ENCODE data around the gene TM9SF4.
"Not testable (repeated sequence)": the region's sequence is repeated elsewhere in the genome, so short reads cannot be mapped to it uniquely, and the experiment has no call there.

Gene TM9SF4

DNA sequence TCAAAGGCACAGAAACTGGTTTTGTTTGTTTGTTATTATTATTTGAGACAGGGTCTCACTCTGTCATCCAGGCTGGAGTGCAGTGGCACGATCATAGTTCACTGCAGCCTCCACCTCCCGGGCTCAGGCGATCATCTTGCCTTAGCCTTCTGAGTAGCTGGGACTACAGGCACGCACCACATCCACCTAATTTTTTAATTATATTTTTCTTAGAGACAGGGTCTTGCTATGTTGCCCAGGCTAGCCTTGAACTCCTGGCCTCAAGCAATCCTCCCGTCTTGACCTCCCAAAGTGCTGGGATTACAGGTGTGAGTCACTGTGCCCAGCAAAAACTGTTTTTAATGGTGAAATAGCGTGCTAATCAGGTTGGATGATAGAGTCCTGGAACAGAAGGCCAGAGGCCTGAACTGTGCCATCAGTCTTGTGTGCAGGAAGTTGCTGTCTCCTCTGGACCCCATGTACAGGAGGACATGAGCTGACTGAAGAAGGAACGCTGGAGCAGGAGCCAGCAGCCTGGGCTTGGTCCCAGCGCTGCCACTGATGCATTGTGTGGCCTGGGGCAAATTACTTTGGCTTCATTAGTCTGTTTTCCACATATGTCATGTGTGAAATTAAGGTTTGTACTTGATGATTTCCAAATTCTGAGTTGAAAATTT, 4.9 kb downstream of the TM9SF4 start:
- H3K4me3 Mint-ChIP-seq, result no peak overlapping the region
- no peak overlapping the region for H3K27ac Mint-ChIP-seq
- no peak for DNase-seq
- peaks cover 67% of the 10 kb centered on the region for H3K4me1 Mint-ChIP-seq
- no peak for ATAC-seq
- no peaks in the 10 kb centered on the region for H3K27me3 Mint-ChIP-seq
- no peaks in the 10 kb centered on the region for H3K9me3 Mint-ChIP-seq

DNA sequence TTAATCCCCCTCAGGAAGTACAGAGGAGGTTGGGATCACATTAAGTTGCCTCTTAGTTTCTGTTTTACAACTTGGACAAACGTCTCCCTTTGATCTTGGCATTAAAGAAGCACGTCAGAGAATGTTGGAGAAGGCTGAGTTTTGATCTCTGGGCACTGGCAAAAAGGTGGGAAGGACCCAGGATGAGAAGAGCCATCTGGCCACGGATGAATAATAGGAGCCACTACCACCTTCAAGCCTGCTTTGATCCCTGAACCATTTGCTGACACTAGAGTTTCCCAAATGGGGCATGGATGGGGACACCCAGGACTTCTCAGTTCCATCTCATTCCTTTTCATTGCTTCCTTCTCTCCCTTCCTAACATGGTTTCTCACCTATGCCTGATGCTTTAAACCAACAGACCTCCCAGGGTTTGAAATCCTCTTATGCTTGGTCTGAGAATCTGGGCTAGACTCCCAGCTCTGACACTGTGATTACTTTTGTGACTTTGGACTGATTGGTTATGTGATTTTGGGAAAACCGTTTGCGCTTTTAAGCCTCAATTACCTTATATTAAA, 5.8 kb downstream of the TM9SF4 start:
- no peaks in the 10 kb centered on the region for H3K9me3 Mint-ChIP-seq
- no peaks in the 10 kb centered on the region for H3K27me3 Mint-ChIP-seq
- H3K27ac Mint-ChIP-seq, result no peak overlapping the region
- no peak overlapping the region for H3K4me3 Mint-ChIP-seq
- DNase-seq (no peak), ATAC-seq (no peak)
- peaks cover 67% of the 10 kb centered on the region for H3K4me1 Mint-ChIP-seq

DNA sequence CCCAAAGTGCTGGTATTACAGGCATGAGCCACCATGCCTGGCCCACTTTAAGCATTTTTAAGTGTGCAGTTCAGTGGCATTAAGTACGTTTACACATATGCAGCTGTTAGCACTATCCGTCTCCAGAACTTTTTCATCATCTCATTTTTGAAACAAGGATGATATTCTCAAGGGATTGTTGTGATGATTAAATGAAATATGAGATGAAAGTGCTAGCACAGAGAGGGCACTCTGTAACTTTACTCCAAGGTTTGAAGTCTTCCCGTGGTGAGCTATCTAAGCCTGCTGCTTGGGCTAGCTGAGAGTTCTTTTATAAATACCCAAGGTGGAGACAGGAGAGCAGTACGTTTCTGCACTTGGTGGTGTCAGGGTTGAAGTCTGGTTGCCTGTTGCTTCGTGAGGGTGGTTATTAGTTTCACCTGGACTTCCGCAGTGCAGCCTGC, 6.6 kb downstream of the TM9SF4 start:
- ATAC-seq (no peak), DNase-seq (no peak)
- no peaks in the 10 kb centered on the region for H3K27me3 Mint-ChIP-seq
- peaks cover 60% of the 10 kb centered on the region for H3K4me1 Mint-ChIP-seq
- no peak overlapping the region for H3K4me3 Mint-ChIP-seq
- no peaks in the 10 kb centered on the region for H3K9me3 Mint-ChIP-seq
- H3K27ac Mint-ChIP-seq, result no peak overlapping the region

DNA sequence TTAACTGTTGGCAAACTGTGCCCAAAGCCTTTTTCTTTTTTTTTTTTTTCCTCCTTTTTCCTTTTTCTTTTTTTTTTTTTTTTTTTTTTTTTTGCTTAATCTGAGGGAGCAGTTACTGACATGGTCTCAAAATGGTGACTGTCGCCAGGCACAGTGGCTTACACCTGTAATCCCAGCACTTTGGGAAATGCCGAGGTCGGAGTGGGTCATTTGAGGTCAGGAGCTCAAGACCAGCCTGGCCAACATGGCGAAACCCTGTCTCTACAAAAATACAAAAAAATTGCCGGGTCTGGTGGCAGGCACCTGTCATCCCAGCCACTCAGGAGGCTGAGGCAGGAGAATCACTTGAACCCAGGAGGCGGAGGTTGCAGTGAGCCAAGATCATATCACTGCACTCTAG, 7.3 kb downstream of the TM9SF4 start:
- Mint-ChIP-seq H3K27ac (peak overlapping the region in 1 of 2 donors; percentile 61), H3K4me1 (peaks cover 53% of the 10 kb centered on the region)
- not testable (repeated sequence) for H3K4me3 Mint-ChIP-seq, H3K27me3 Mint-ChIP-seq, ATAC-seq, DNase-seq, H3K9me3 Mint-ChIP-seq

DNA sequence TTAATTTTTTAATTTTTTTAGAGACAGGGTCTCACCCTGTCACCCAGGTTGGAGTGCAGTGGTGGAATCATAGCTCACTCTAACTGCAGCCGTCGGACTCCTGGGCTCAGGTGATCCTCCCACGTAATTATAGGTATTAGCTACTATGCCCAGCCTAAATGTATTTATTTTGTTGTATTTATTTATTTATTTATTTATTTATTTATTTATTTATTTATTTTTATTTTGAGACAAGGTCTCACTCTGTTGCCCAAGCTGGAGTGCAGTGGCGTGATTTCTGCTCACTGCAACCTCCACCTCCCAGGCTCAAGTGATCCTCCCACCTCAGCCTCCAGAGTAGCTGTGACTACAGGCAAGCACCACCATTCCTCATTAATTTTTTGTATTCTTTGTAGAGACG, 8.9 kb downstream of the TM9SF4 start:
- peaks cover 40% of the 10 kb centered on the region for H3K4me1 Mint-ChIP-seq
- H3K27me3 Mint-ChIP-seq, H3K9me3 Mint-ChIP-seq, H3K4me3 Mint-ChIP-seq, DNase-seq, H3K27ac Mint-ChIP-seq, ATAC-seq: not testable (repeated sequence)

DNA sequence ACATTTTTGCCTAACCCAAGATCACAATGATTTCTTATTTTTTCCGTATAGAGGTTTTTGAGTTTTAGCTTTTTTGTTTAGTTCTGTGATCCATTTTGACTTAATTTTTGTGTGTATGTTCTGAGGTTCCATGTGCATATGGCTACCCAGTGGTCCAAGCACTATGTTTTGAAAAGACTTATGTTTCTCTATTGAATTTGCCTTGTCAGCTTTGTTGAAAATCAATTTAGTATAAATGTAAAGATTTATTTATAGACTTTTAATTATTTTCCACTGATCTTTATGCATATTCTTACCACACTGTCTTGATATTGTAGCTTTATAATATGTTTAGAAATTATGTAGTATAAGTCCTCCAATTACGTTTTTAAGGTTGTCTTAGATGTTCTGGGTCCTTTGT, 10.2 kb downstream of the TM9SF4 start:
- H3K27me3 Mint-ChIP-seq, result no peaks in the 10 kb centered on the region

DNA sequence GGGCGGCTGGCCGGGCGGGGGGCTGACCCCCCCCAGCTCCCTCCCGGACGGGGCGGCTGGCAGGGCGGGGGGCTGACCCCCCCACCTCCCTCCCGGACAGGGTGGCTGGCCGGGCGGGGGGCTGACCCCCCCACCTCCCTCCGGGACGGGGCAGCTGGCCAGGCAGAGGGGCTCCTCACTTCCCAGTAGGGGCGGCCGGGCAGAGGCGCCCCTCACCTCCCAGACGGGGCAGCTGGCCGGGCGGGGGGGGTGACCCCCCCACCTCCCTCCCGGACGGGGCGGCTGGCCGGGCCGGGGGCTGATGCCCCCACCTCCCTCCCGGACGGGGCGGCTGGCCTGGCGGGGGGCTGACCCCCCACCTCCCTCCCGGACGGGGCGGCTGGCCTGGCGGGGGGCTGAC, 12.4 kb downstream of the TM9SF4 start:
- not testable (repeated sequence) for ATAC-seq, DNase-seq, H3K9me3 Mint-ChIP-seq, H3K4me3 Mint-ChIP-seq, H3K27me3 Mint-ChIP-seq, H3K27ac Mint-ChIP-seq
- H3K4me1 Mint-ChIP-seq, result peaks cover 16% of the 10 kb centered on the region

More for the DNA sequence above, 10.2 kb downstream of the TM9SF4 start:
- Mint-ChIP-seq H3K9me3 (no peaks in the 10 kb centered on the region), H3K27ac (no peak overlapping the region), H3K4me1 (peaks cover 28% of the 10 kb centered on the region), H3K4me3 (no peak overlapping the region)
- ATAC-seq (no peak), DNase-seq (no peak)

DNA sequence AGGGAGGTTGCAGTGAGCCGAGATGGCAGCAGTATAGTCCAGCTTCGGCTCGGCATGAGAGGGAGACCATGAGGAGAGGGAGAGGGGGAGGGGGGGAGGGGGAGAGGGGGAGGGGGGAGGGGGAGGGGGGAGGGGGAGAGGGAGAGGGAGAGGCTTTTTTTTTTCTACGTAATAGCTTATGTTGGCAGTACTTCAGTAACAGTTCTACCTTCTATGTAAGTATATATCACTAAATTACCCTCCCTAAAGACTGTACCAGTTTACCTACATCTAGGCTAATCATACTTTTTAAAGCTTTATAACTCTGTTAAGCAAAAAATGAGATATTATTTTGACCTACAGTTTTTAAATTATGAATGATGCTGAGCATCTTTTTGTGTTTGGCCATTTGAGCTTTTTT, 13.6 kb downstream of the TM9SF4 start:
- no peaks in the 10 kb centered on the region for H3K9me3 Mint-ChIP-seq
- H3K4me3 Mint-ChIP-seq, result no peak overlapping the region
- no peak for ATAC-seq
- H3K27ac Mint-ChIP-seq, result no peak overlapping the region
- no peaks in the 10 kb centered on the region for H3K27me3 Mint-ChIP-seq
- H3K4me1 Mint-ChIP-seq, result peaks cover 9% of the 10 kb centered on the region
- no peak for DNase-seq

DNA sequence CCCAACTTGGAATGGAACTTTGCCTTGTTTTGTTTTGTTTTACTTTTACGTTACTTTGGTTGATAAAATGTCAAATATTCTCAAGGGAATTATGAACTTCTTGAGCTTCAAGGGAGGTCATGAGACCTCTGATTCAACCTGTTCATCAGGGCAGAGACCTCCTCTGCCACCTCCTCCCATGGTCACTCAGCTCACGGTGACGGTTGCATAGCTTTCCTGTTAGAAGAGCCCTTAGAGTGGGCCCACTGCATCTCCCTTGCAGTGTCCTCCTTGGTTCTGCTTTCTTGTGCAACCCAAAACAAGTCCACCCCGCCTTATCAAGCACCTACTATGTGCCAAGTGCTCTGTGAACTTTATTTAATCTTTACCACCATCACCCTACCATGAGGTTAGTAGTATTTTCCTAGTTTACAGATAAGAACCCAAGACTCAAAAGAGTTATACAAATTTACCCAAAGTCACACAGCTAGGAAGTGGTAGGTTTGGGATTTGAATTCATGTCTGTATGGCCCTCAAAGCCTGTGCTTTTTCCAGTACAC, 15.5 kb downstream of the TM9SF4 start:
- no peaks in the 10 kb centered on the region for H3K27me3 Mint-ChIP-seq
- ATAC-seq, result no peak

DNA sequence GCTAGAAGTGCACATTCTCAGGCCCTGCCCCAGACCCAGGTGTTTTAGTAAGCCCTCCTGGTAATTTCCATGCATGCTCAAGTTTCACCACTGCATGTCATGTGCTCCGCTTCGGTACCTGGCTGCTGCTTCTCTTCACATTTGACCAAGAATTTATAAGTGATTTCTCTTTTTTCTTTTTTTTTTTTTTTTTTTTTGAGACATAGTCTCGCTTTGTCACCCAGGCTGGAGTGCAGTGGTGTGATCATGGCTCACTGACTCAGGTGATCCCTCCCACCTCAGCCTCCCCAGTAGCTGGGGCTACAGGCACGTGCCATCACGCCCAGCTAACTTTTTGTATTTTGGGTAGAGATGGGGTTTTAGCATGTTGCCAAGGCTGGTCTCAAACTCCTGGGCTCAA, 16.0 kb downstream of the TM9SF4 start:
- peaks cover 15% of the 10 kb centered on the region for H3K4me1 Mint-ChIP-seq
- no peaks in the 10 kb centered on the region for H3K27me3 Mint-ChIP-seq
- DNase-seq, result no peak
- ATAC-seq, result no peak
- no peak overlapping the region for H3K27ac Mint-ChIP-seq
- no peak overlapping the region for H3K4me3 Mint-ChIP-seq
- no peaks in the 10 kb centered on the region for H3K9me3 Mint-ChIP-seq

More for the DNA sequence above, 15.5 kb downstream of the TM9SF4 start:
- Mint-ChIP-seq H3K9me3 (no peaks in the 10 kb centered on the region), H3K4me1 (peaks cover 10% of the 10 kb centered on the region), H3K4me3 (no peak overlapping the region), H3K27ac (peak overlapping the region in 1 of 2 donors; percentile 19)
- DNase-seq, result no peak

DNA sequence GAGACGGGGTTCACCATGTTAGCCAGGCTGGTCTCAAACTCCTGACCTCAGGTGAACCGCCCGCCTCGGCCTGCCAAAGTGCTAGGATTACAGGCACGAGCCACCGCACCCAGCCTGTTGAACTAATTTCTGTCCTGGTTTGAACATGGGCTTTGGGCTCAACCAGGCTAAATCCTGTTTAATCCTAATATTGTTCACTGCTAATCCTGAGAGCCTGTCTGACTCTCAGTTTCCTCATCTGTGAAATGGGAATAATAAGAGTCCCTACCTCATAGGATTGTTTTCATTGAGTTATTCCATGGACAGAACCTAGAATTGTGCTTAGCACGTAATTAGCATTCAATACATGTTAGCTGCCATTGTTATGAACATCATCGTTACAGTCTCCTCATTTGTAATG, 17.4 kb downstream of the TM9SF4 start:
- H3K27ac Mint-ChIP-seq, result no peak overlapping the region
- H3K4me1 Mint-ChIP-seq, result peaks cover 25% of the 10 kb centered on the region

DNA sequence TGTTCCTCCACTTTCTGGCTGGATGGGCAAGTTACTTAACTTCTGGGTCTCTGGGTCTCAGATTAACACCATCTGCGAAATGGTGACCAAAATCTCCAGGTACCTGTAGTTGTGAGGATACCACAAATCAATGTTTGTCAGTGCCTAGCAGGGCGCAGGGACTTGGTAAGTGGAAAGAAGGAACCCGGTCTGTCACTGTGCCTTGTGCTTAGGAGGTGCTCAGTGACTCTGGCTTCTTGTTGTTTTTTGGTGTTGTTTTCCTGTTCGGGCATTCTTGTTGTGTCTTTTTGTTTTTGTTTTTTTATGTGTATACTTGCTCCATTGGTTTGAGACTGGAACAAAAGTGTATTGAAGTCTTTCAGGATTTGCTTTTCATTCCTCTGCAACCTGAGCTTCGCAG, 17.8 kb downstream of the TM9SF4 start:
- H3K4me3 Mint-ChIP-seq, result no peak overlapping the region
- no peaks in the 10 kb centered on the region for H3K9me3 Mint-ChIP-seq
- H3K27me3 Mint-ChIP-seq, result no peaks in the 10 kb centered on the region
- peaks cover 30% of the 10 kb centered on the region for H3K4me1 Mint-ChIP-seq
- ATAC-seq (no peak), DNase-seq (no peak)
- H3K27ac Mint-ChIP-seq, result no peak overlapping the region

More for the DNA sequence above, 17.4 kb downstream of the TM9SF4 start:
- DNase-seq, result no peak
- ATAC-seq, result no peak
- H3K4me3 Mint-ChIP-seq, result no peak overlapping the region
- no peaks in the 10 kb centered on the region for H3K9me3 Mint-ChIP-seq
- no peaks in the 10 kb centered on the region for H3K27me3 Mint-ChIP-seq

DNA sequence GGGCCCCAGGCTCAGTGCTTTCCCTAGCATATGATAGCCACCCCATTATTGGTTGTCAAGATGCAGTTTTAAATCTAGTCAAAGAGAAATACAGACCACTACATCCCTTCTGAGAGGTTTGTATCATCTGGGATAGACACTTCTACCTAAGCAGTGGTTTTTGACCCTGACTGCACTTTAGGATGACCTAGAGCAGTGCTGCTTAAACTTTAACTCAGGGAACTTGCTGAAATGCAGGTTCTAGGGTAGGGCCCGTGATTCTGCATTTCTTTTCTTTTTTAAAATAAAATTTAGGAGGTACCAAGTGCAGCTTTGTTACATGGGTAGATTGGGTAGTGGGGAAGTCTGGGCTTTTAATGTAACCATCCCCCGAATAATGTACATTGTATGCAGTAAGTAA, 18.7 kb downstream of the TM9SF4 start:
- Mint-ChIP-seq H3K9me3 (no peaks in the 10 kb centered on the region), H3K4me3 (no peak overlapping the region), H3K27ac (no peak overlapping the region), H3K4me1 (peaks cover 32% of the 10 kb centered on the region), H3K27me3 (no peaks in the 10 kb centered on the region)
- DNase-seq, result no peak
- no peak for ATAC-seq

DNA sequence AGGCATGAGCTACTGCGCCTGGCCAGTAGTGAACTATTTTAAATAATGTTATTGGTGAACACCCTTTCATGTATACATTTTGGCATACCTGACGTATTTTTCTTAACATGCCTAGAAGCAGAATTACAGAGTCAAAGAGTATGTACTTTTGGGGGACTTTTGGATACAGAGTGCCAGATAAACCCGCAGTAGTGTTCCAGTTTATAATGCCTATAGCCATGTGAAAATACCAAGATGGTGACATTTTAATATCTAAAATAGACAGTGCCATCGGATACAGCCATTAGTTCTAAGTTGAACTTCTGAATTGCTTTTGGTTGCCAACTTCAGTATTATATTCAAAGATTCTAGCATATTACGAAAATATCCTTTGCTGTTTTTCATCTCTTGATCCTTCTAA, 20.3 kb downstream of the TM9SF4 start:
- ATAC-seq, result no peak
- no peak overlapping the region for H3K4me3 Mint-ChIP-seq
- H3K4me1 Mint-ChIP-seq, result peaks cover 30% of the 10 kb centered on the region
- no peaks in the 10 kb centered on the region for H3K9me3 Mint-ChIP-seq
- no peak for DNase-seq
- H3K27me3 Mint-ChIP-seq, result no peaks in the 10 kb centered on the region
- no peak overlapping the region for H3K27ac Mint-ChIP-seq

DNA sequence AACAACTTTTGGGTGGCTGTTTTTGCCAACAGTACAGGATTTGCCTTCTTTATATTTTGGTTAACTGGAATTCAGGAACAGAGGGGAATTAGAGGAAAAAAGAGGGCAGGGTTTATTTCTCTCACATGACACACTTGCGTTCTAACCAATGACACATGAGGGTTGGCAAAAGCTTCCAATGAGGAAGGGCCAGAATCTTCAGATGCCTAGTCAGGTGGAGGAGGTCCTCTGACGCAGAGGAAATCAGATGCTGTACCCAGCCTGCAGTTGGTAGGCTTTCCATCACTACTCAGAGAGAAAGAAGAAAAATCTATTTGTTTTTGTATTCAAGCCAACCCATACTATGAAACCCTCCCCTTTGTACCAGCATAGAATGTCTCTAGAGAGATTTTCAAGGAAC, 20.8 kb downstream of the TM9SF4 start:
- Mint-ChIP-seq H3K4me3 (no peak overlapping the region), H3K9me3 (no peaks in the 10 kb centered on the region), H3K4me1 (peaks cover 28% of the 10 kb centered on the region), H3K27me3 (no peaks in the 10 kb centered on the region), H3K27ac (no peak overlapping the region)
- ATAC-seq (no peak), DNase-seq (no peak)

DNA sequence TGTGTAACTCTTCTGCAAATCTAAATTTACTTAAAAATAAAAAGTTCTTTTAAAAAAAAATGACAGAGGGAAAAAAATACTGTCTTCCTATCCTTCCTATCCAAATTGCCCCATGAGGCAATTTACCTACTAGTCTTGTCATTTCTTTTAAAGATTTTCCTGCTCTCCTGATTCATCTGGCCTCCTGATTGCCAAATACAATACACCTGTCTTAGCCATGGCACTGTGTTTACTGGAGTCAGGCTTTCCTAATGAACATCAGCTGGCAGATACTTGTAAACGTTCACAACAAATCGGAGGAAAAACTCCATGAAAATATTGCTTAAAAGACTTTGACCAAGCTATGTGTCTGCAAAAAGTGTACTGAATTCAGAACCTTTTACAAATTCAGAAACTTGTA, 21.5 kb downstream of the TM9SF4 start:
- DNase-seq, result no peak
- no peak for ATAC-seq
- Mint-ChIP-seq H3K9me3 (no peaks in the 10 kb centered on the region), H3K27ac (no peak overlapping the region), H3K4me3 (no peak overlapping the region), H3K27me3 (no peaks in the 10 kb centered on the region), H3K4me1 (peaks cover 28% of the 10 kb centered on the region)
